Breast epithelium (tissue), 4 donors: ENCODE data around the gene ELOF1. TPM values are rescaled to one million over a fixed set of nuclear protein-coding genes. Genes with fewer than 3 reads are reported as not detected.

Source experiments
- DNase-seq, 2 donors: peaks; one replicate each; pipeline ENCODE4 v3.0.0-alpha.2; 2019; ENCODE audit warnings: low spot score in 2 of 2
- H3K27ac ChIP-seq, 2 donors: fragments of 200-600 bp; sonication (generic) in 1 of 2; one replicate each; pipeline ENCODE4 v1.5.1; 2016 to 2019; ENCODE audit warnings: mild to moderate bottlenecking in 1 of 2
- H3K27me3 ChIP-seq, 2 donors: fragments of 200-600 bp; sonication (generic) in 1 of 2; one replicate each; pipeline versions ENCODE4 v1.5.1 to v1.6.0; 2017 to 2019; ENCODE audit warnings: control low read depth in 1 of 2, mild to moderate bottlenecking in 1 of 2
- H3K36me3 ChIP-seq: fragments of 200-600 bp; one replicate; pipeline ENCODE4 v1.5.1; 2019
- H3K4me1 ChIP-seq, 2 donors: fragments of 200-600 bp; sonication (generic); one replicate each; pipeline ENCODE4 v1.5.1; 2016 to 2019; ENCODE audit warnings: control low read depth in 1 of 2
- H3K4me3 ChIP-seq, 3 donors: fragments of 200-600 bp; sonication (generic); 1 replicate in 2 of 3; 2 replicates in 1 of 3; pipeline ENCODE4 v1.5.1; 2016 to 2019; ENCODE audit warnings: mild to moderate bottlenecking in 3 of 3, moderate library complexity in 2 of 3
- H3K9me3 ChIP-seq, 2 donors: fragments of 200-600 bp; sonication (generic) in 1 of 2; one replicate each; pipeline ENCODE4 v1.5.1; 2016 to 2019; ENCODE audit warnings: control low read depth in 1 of 2
- POLR2A ChIP-seq: fragments of 450-650 bp; IDR thresholded peaks from one replicate; pipeline ENCODE4 v1.6.1; 2016; ENCODE audit warnings: antibody characterized with exemption, mild to moderate bottlenecking, moderate library complexity
- POLR2AphosphoS5 ChIP-seq, 3 donors: sonication (generic); formaldehyde crosslinking; IDR thresholded peaks; one replicate each; pipeline ENCODE4 v1.6.1; 2017; ENCODE audit warnings: antibody characterized with exemption in 3 of 3
- intact Hi-C: fragments of 100-400 bp; cut with DNase I; formaldehyde crosslinking; loops from one replicate; pipeline ENCODE4 v1.15.1; 2023; ENCODE audit warnings: low total_unique reads
- total RNA-seq, 3 donors: library from RNA; depleted of rRNA; stranded (reverse); fragments of >200 nt; gene quantifications; one replicate each; pipeline ENCODE4 v1.1.0, GENCODE V29; 2016
- TF ChIP-seq, protein P1 (sequence below), 3 donors: fragments of 450-650 bp; IDR thresholded peaks; one replicate each; pipeline ENCODE4 v1.5.1; 2016 to 2017; ENCODE audit warnings: antibody characterized with exemption in 3 of 3, mild to moderate bottlenecking in 3 of 3, moderate library complexity in 3 of 3

ELOF1 gene
- total RNA-seq, 3 donors from 2014 or later = 31.7 to 38.0 (median 37.3) TPM

DNA sequence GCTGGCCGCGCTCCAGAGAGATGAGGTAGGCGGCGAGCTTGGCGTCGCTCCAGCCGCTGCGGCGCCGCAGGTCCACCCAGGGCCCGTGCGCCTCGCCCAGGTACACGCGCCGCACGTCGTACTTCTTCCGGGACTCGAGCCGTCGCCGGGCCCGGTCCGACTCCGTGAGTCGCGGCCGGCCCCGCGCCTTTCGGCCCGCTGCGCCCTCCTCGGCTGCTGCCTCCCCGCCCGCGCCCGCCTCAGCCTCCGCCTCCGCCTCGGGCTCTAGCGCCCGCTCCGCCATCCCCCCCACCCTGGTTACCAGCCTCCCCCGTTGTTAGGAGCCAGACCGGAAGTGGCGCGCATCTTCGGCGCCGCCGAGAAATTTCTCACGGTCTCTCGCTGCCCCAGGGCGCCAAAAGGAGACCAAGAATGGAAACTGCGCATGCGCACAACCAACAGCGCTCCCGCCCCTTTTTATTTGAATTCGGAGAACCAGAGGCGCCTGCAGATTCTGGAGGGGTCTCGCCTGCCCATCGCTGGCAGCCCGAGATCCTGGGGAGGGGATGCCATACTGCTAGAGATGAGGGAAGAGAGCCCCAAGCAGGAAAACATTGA lies 53.4 kb downstream of the ELOF1 start, which contains the start of gene ZNF653:
Gene ZNF653 (minus strand): TSS at position 336 of the 597 bp plus-strand sequence. CDS start 53 bp downstream, at position 283.
- intact Hi-C loops = no loop called here
- peak within 1 kb of the TSS; percentile 78 to 99 (median 91) for H3K4me3 ChIP-seq
- no peaks in the 10 kb centered on the region for H3K27me3 ChIP-seq
- H3K36me3 ChIP-seq = no peaks in the 10 kb centered on the region
- peak; percentile 92 to 95 for DNase-seq
- TF ChIP-seq, protein P1, sequence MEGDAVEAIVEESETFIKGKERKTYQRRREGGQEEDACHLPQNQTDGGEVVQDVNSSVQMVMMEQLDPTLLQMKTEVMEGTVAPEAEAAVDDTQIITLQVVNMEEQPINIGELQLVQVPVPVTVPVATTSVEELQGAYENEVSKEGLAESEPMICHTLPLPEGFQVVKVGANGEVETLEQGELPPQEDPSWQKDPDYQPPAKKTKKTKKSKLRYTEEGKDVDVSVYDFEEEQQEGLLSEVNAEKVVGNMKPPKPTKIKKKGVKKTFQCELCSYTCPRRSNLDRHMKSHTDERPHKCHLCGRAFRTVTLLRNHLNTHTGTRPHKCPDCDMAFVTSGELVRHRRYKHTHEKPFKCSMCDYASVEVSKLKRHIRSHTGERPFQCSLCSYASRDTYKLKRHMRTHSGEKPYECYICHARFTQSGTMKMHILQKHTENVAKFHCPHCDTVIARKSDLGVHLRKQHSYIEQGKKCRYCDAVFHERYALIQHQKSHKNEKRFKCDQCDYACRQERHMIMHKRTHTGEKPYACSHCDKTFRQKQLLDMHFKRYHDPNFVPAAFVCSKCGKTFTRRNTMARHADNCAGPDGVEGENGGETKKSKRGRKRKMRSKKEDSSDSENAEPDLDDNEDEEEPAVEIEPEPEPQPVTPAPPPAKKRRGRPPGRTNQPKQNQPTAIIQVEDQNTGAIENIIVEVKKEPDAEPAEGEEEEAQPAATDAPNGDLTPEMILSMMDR (IDR thresholded peaks at IDR 0.05) = no peak
- TF ChIP-seq POLR2AphosphoS5 (IDR thresholded peaks at IDR 0.05) (peak; percentile 33 to 55 (median 44)), POLR2A (no peak)
- peak within 1 kb of the TSS; percentile 96 to 99 for H3K27ac ChIP-seq
- peaks cover 0 to 4% of the 10 kb centered on the region in 2 donors for H3K4me1 ChIP-seq
- no peaks in the 10 kb centered on the region for H3K9me3 ChIP-seq

DNA sequence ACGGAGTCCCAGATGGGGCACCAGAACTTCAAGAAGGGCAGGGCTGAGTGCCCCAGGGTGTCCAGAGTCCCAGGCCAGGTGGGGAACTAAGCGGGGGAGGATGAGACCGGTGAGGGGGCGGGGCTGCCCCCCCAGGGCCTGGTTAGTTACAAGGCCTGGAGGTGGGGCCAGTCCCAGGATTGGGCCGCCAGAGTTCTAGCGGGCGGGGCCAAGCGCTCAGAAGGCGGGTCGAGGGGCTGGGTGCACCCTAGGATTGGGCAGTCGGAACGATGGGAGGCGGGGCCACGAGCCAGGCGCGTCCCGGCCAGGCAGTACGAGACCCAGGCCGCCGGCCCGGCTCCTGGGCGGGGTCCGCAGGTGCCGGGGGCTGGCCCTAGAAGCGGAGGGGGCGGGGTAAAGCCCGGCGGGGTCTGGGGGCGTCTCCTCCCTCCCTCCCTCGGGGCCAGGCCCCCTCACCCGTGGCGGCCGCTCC lies 54.0 kb downstream of the ELOF1 start:
- peak; percentile 97 for DNase-seq
- peaks cover 0 to 4% of the 10 kb centered on the region in 2 donors for H3K4me1 ChIP-seq
- H3K9me3 ChIP-seq = no peaks in the 10 kb centered on the region
- no peaks in the 10 kb centered on the region for H3K36me3 ChIP-seq
- peak overlapping the region; percentile 96 to 99 for H3K27ac ChIP-seq
- peak overlapping the region; percentile 78 to 99 (median 91) for H3K4me3 ChIP-seq
- TF ChIP-seq POLR2AphosphoS5 (IDR thresholded peaks at IDR 0.05) = peak in 1 of 3 donors; percentile 9
- TF ChIP-seq POLR2A = no peak
- intact Hi-C loops = no loop called here
- H3K27me3 ChIP-seq = no peaks in the 10 kb centered on the region

DNA sequence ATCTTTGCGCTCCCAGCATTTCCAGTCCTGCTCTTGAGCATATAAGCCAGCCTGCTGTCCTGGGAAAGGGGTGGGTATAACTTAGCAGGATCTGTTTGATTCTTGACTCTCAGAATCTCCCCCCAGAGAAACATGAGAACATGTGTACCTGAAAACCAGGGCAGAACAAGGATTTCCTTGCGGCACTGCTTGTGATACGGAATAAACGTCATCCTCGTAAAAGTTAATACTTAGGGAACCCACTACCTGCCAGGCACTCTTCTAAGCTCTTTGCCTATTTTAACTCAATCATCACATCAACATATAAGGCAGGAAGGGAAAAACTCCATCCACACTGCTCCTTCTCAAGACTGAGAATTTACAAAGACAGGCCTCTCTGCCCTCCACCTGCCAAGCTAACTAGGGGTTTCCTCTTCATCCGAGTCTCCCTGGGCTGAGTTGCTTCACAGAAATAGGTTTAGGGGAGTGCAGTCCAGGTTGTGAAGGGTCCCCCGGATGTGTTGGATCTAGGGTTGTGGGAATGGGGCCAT lies 54.5 kb downstream of the ELOF1 start:
- H3K4me3 ChIP-seq = peak overlapping the region; percentile 78 to 99 (median 91)
- intact Hi-C loops = no loop called here
- H3K36me3 ChIP-seq = no peaks in the 10 kb centered on the region
- H3K9me3 ChIP-seq = no peaks in the 10 kb centered on the region
- no peak for DNase-seq
- peak overlapping the region; percentile 96 to 99 for H3K27ac ChIP-seq
- H3K4me1 ChIP-seq = peaks cover 0 to 4% of the 10 kb centered on the region in 2 donors
- no peak for TF ChIP-seq POLR2A
- no peak for TF ChIP-seq POLR2AphosphoS5 (IDR thresholded peaks at IDR 0.05)
- TF ChIP-seq, protein P1 (IDR thresholded peaks at IDR 0.05) = no peak
- no peaks in the 10 kb centered on the region for H3K27me3 ChIP-seq

Other genes starting within 250 kb of the ELOF1 start
- gene RAB3D, start 219.6 kb downstream of the ELOF1 start, total RNA-seq = 10 to 100 TPM; 17.9 to 23.7 (median 22.6) TPM
- 100 to 1,000 TPM; 216 to 286 (median 243) TPM for gene TMEM205, start 213.0 kb downstream of the ELOF1 start, total RNA-seq
- gene CCDC159, start 212.7 kb downstream of the ELOF1 start, total RNA-seq = 10 to 100 TPM in 2 of 3 donors, 1 to 10 TPM in 1; 8.6 to 30.2 (median 25.5) TPM
- gene PLPPR2, start 203.8 kb downstream of the ELOF1 start, total RNA-seq = 10 to 100 TPM in 2 of 3 donors, 1 to 10 TPM in 1; 7.7 to 19.0 (median 11.3) TPM
- 1 to 10 TPM; 1.1 to 2.6 (median 2.2) TPM for gene SWSAP1, start 184.6 kb downstream of the ELOF1 start, total RNA-seq
- gene EPOR, start 174.9 kb downstream of the ELOF1 start, total RNA-seq = 1 to 10 TPM; 2.9 to 6.2 (median 4.1) TPM
- 10 to 100 TPM in 1 of 3 donors, 1 to 10 TPM in 2; 3.7 to 18.4 (median 9.8) TPM for gene RGL3, start 139.9 kb downstream of the ELOF1 start, total RNA-seq
- gene ODAD3, start 124.1 kb downstream of the ELOF1 start, total RNA-seq = under 1 TPM in 2 of 3 donors, not detected in 1; 0.33 to 0.59 TPM
- 10 to 100 TPM; 69.5 to 95.9 (median 92.1) TPM for gene PRKCSH, start 123.6 kb downstream of the ELOF1 start, total RNA-seq
- gene ELAVL3, start 78.2 kb downstream of the ELOF1 start, total RNA-seq = not detected
- 10 to 100 TPM in 2 of 3 donors, 1 to 10 TPM in 1; 3.4 to 14.0 (median 10.8) TPM for gene ZNF653, start 53.4 kb downstream of the ELOF1 start, total RNA-seq
- gene ECSIT, start 30.1 kb downstream of the ELOF1 start, total RNA-seq = 10 to 100 TPM; 37.0 to 56.0 (median 53.6) TPM
- 100 to 1,000 TPM in 1 of 3 donors, 10 to 100 TPM in 1, 1 to 10 TPM in 1; 2.2 to 106 (median 74.3) TPM for gene CNN1, start 20.4 kb downstream of the ELOF1 start, total RNA-seq
- gene ACP5, start 18.4 kb upstream of the ELOF1 start, total RNA-seq = 100 to 1,000 TPM in 1 of 3 donors, 10 to 100 TPM in 2; 33.4 to 101 (median 92.8) TPM
- 10 to 100 TPM in 2 of 3 donors, 1 to 10 TPM in 1; 8.5 to 35.4 (median 23.3) TPM for gene ZNF627, start 38.3 kb upstream of the ELOF1 start, total RNA-seq
- 10 to 100 TPM; 10.4 to 20.9 (median 13.1) TPM for gene ZNF823, start 179.7 kb upstream of the ELOF1 start, total RNA-seq
- gene ZNF441, start 207.8 kb upstream of the ELOF1 start, total RNA-seq = 10 to 100 TPM in 2 of 3 donors, 1 to 10 TPM in 1; 7.7 to 17.6 (median 10.2) TPM
- gene ZNF491, start 239.3 kb upstream of the ELOF1 start, total RNA-seq = 1 to 10 TPM; 1.6 to 3.9 (median 3.2) TPM